Stimulated activated CD8-positive, alpha-beta memory T cell treated with anti-CD3 and anti-CD28 coated beads, Interleukin-7, amount 100 ng/mL, for 24 hours (primary cell): ENCODE data around the gene LYRM2.

Experiments used
- DNase-seq: peaks from one replicate; pipeline ENCODE4 v3.0.0-alpha.2; 2020; ENCODE audit warnings: low read depth

The LYRM2 gene

DNA sequence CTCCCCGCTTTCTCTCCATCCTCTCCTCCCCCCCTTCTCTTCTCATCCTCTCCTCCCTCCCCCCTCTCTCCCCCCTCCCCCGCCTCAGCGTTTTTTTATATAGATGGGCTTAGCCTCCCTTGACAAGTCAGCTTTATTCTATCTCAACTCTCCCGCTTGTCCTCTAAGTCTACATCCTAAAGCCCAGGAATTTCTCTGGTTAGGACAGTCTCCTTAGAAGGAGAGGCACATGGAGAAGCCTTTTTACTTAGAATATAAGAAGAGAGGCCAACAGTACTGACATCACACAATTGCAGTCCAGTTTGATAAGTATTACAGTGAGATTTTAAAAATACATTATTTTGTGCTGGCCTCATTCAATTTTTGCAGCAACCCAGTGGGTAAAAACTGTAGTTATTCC lies 83.5 kb downstream of the LYRM2 start:
- DNase-seq: no peak

DNA sequence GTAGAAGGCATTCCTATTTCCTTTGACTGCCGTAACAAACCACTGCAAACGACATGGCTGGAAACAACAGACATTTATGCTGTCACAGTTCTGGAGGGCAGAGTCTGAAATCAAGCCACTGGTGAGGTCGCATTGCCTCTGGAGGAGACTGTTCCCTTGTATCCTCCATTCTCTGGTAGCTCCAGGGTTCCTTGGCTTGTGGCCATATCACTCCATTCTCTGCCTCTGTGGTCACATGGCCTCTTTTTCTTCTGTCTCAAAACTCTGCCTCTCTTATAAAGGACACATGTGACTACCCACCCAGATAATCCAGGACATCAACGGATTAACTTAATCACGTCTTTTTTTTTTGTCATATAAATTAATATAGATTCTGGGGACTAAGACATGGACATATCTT lies 84.4 kb downstream of the LYRM2 start:
- no peak for DNase-seq

DNA sequence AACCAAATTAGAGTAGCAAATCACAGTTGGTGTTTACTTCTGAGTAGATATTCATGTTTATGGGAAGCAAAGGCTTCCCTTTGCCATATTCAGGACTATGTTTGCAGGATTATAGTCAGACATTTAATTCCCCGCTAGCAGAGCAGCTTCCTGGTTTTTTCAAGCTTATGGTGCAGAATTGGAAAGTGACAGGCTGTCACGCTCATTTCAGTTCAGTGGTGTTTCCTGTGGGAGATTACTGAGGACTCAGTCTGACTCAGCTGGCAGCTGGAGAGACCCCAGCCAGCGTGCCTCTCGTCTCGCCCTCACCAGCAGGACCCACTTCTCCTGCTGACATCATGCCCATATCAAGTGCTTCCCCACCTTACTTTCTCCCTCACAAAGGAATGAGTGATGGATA lies 85.1 kb downstream of the LYRM2 start:
- no peak for DNase-seq

DNA sequence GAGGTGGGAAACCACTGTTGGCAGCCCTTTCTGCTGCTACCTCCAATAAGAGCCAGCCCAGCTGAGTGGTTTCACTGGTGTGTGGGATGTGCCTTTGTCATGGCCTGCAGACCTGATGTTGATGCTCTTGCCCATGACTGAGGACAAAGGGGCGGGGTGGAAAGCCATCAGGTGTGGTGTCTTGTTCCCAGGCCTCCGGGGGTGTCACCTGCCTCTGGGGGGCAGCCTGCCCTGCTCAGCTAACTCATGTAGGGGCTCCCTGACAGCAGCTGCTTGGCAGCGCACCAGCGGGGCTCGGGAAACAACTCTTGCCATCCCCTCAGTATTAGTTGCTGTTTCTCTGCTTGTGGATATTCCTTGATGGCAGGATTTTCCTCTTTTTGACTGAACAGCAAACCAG lies 91.3 kb downstream of the LYRM2 start:
- DNase-seq: no peak

DNA sequence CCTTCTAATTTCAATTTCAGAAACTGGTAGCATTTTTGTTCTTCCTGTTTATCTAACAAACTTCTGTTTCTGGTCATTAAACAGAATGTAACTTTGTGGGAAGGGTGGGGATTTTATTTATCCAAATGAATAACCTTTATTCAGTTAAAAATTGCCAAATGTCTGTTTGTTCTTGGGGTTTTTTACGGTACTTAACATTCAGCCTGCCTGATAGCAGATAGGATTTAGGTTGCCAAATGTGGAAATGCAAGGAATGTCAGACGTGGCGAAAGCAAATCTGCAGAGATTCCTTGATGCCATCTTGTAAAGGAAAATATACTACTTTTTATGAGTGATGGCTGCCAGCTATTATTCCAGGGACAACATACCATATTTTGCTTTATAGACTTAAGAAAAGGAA lies 95.7 kb downstream of the LYRM2 start:
- no peak for DNase-seq

DNA sequence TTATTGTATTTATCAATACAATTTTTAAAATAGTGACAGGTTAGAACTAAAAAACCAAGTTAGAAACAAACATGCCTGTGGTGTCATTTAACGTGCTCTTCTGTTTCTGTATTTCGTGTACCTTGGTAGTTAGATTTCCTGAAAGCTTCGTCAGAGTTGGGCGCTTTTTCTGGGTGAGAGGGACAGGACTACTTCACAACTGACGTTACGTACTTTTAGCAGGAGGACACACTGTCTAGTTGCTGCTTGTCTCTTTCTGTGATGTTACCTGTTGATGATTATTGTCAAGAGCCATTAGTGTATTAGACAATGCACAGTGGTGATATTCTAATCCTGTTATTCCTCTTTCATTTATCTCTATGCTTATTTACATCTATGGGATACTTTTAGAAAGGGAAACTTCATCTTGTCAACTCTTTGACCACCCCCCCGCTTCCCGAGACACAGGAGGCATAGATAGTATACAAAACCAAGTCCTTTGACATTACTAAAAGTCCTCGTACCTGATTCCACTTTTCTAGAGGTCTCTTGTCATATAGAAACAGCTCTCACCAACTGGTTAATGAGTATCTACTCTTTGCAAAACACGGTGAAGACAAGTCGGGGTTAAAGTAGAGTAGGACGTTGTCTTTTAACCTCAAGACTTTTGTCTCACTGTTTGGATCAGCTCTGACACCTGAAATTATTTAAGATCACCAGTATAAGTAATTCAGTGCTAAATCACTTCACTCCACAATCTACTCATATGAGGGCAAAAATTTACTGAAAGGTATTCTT lies 96.3 kb downstream of the LYRM2 start:
- DNase-seq: no peak

DNA sequence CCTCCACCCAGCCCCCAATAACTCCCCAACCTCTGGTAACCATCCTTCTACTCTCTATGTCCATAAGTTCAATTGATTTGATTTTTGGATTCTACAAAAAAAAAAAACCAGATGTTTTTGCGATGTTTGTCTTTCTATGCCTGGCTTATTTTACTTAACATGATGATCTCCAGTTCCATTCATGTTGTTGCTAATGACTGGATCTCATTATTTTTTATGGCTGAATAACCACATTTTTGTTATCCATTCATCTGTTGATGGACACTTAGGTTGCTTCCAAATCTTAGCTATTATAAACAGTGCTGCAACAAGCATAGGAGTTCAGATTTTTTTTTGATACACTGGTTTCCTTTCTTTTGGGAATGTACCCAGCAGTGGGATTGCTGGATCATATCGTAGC lies 98.8 kb downstream of the LYRM2 start:
- no peak for DNase-seq

DNA sequence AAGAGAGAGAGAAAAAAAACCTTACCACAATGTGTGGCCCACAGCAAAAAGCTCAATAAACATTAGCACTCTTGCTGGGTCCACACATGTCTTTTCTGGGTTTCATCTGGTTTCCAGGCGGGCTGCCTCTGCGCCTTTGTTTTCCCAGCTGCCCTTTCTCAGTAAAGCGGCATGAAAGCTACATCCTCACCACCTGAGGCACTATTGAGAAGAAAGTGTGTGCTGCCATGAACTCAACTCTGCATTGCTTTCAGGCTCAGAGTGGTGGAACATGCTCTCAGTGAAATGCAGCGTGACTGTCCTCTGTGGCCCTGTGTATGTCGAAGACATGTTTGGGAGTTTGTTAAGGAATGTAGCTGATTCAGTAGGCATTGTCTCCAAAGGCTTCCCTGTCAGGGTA lies 102.3 kb downstream of the LYRM2 start:
- no peak for DNase-seq

DNA sequence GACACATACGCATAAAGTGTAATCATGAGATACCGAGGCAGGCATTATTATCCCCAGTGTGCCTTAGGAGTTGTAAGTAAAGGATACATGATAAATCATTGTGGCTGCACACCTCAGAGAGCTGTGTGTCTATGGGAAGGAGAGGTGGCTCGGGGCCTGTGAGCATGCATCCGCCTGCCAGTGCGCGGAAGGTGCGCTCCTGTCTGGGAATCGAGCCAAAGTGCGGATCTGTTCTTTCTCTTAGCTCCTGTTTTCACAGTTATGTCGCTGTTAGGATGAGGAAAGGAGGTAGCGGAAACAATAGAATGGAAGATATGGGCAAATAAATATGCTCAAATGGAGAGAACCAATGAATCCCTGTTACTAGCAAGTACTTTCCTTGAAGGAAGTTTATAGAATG lies 107.6 kb downstream of the LYRM2 start:
- DNase-seq: no peak

DNA sequence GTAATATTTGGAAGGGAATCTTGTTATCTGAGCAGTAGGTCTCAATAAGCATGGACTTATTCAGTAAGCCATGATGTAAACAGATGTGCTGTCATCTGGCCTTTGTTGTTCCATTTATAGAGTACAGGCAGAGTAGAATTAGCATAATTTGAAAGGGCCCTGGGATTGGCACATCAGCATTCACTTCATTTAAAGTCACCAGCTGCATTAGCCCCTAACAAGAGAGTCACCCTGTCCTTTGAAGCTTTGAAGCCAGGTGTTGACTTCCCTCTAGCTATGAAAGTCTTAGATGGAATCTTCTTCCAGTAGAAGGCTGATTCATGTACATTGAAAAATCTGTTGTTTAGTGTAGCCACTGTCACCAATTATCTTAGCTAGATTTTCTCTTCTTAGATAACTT lies 109.7 kb downstream of the LYRM2 start:
- no peak for DNase-seq

DNA sequence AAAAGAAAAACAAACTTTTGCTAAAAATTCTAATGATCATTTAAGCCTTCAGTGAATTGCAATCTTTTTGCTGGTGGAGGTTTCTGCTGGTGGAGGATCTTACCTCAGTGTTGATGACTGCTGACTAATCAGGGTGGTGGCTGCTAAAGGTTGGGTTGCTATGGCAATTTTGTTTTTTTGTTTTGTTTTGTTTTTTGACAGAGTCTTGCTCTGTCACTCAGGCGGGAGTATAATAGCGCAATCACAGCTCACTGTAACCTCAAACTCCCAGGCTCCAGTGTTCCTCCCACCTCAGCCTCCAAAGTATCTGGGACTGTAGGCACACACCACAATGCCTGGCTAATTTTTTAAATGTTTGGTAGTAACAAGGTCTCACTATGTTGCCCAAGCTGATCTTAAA lies 110.9 kb downstream of the LYRM2 start:
- no peak for DNase-seq

DNA sequence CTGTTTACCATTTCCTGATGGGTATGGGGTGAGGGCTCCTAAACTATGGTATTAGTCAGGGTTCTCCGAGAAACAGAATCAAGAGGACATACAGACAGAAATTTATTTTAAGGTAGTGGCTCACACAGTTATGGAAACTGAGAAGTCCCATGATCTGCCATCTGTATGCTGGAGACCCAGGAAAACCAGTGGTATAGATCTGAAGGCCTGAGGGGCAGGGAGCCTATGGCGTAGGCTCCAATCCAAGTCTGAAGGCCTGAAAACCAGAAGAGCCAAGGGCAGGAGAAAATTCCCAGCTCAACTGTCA lies 112.0 kb downstream of the LYRM2 start:
- no peak for DNase-seq

DNA sequence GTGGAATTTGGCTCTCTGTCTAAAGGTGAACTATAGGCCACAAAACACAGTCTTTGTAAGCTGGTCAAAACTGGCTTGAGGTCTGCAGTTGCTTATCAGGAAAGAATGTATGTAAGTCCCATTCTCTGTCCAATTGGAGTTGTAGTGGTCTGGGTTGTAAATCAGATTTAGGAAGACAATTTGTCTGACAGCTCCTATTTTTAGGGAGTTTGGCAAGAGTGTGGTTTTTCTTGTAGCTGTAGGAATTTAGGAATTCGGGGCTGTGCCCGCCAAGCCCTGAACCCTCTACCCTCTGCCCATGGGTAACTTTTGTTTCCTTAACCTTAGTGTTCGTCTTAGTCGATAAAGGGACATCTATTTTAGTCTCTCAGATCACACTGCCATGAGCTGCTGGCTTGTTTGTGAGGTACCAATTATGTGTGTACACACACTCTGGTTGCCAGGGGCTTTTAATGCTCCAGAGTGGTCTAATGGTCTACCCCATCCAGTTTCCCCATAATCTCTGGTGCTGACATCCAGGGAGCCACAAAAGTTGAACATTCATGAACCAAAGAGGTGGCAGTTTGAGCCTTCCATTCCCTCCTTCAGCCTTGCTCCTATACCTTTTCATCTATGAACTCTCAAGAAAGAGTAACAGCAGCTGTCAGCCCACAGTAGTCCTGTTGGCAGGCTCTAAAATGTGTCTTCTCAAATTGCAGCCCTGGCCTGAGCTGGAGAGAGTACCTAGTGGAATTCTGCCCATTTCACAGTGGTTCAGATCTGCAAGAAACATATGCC lies 112.6 kb downstream of the LYRM2 start:
- no peak for DNase-seq

DNA sequence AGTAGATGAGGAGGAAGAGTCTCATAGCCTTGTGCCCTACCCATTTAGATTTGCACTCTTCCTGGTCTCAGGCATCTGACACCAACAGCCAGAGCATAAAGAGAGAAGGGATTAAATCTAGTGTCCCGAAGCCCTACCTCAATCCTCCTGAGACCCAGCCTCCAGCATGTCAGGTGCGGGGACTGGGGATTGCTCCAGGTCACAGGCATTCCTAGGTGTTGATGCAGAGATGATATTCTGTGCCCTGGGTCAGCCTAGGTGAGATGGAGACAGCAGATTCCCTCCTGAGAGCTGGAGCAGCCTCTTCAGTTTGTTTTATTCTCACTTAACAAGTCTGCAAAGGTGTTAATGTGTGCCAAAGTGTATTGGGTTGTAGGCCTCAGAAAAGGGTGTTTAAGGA lies 115.8 kb downstream of the LYRM2 start:
- no peak for DNase-seq

DNA sequence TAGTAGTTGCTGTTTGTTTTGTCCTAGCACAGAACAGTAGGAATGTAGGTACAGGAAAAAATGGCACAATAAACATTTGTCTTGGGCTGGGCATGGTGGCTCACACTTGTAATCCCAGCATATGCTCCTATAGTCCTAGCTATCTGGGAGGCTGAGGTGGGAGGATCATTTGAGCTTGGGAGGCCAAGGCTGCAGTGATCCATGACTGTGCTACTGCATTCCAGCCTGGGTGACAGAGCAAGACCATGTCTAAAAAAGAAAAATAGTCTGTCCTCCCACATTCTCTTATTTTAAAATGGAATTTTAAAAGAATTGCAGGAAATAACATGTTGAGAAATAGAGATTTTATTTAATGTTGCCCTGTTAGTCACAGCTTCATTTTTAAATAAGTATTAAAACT lies 117.8 kb downstream of the LYRM2 start:
- DNase-seq: no peak

DNA sequence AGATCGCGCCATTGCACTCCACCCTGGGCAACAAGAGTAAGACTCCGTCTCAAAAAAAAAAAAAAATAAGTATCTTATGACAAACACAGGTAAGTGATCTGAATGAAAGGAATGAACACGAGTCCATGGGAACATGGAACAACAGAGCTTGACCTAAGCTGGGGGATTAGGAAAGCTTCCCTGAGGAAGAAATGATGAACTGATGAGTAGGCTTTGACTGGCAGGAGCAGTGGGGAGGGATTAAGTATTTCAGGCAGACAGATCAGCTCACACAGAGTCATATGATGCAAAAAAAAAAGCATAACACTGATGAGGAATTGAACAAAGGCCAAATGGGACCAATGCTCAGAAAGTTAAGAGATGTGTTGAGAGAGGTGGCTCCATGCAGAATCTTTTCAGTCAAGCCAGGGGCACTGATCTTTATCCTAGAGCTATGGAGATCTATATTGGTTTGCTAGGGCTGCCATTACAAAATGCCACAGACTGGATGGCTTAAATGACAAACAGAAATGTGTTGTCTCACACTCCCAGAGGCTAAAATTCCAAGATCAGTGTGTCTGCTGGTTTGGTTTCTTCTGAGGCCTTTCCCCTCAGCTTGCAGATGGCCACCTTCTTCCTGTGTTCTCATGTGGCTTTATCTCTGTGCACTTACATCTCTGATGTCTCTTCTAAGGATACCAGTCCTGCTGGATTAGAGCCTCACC lies 120.0 kb downstream of the LYRM2 start:
- no peak for DNase-seq
